ENCODE results near the gene BMPR1A.

Gene BMPR1A

DNA sequence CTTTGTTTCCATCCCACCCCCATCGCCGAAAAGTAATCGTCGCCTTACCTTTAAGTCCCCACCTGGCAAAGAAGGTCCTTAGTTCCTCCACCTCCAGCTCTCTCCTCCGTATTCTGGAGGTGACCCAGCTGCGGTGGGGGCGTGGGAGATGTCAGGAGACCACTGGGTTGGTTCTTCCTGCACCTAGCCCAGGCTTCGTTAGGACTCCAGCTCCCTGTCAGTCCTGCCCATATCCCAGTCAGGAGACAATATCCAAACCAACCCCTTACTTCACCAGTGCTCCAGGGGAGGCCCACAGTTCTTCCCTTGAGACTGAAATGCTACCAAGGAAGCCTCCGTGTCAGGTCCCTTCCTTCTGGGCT is 212.6 kb downstream of the BMPR1A start:
- TF ChIP-seq POLR2AphosphoS5 (IDR thresholded peaks at IDR 0.05; ENCODE audit: low read depth, low read length) (no peak), FOXP2 (optimal IDR thresholded peaks at IDR 0.05; ENCODE audit: borderline replicate concordance, extremely low read depth, extremely low read length, insufficient read depth) (no peak), TAF1 (IDR thresholded peaks at IDR 0.05; ENCODE audit: borderline replicate concordance, insufficient read depth, low read length) (no peak), SIN3A (IDR thresholded peaks at IDR 0.05; ENCODE audit: borderline replicate concordance, insufficient read depth, low read length) (no peak)
- TF ChIP-seq, protein P1, sequence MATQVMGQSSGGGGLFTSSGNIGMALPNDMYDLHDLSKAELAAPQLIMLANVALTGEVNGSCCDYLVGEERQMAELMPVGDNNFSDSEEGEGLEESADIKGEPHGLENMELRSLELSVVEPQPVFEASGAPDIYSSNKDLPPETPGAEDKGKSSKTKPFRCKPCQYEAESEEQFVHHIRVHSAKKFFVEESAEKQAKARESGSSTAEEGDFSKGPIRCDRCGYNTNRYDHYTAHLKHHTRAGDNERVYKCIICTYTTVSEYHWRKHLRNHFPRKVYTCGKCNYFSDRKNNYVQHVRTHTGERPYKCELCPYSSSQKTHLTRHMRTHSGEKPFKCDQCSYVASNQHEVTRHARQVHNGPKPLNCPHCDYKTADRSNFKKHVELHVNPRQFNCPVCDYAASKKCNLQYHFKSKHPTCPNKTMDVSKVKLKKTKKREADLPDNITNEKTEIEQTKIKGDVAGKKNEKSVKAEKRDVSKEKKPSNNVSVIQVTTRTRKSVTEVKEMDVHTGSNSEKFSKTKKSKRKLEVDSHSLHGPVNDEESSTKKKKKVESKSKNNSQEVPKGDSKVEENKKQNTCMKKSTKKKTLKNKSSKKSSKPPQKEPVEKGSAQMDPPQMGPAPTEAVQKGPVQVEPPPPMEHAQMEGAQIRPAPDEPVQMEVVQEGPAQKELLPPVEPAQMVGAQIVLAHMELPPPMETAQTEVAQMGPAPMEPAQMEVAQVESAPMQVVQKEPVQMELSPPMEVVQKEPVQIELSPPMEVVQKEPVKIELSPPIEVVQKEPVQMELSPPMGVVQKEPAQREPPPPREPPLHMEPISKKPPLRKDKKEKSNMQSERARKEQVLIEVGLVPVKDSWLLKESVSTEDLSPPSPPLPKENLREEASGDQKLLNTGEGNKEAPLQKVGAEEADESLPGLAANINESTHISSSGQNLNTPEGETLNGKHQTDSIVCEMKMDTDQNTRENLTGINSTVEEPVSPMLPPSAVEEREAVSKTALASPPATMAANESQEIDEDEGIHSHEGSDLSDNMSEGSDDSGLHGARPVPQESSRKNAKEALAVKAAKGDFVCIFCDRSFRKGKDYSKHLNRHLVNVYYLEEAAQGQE (IDR thresholded peaks at IDR 0.05; ENCODE audit: insufficient read depth in 1 of 2, low read depth in 2 of 2, low read length in 2 of 2), result no peak

DNA sequence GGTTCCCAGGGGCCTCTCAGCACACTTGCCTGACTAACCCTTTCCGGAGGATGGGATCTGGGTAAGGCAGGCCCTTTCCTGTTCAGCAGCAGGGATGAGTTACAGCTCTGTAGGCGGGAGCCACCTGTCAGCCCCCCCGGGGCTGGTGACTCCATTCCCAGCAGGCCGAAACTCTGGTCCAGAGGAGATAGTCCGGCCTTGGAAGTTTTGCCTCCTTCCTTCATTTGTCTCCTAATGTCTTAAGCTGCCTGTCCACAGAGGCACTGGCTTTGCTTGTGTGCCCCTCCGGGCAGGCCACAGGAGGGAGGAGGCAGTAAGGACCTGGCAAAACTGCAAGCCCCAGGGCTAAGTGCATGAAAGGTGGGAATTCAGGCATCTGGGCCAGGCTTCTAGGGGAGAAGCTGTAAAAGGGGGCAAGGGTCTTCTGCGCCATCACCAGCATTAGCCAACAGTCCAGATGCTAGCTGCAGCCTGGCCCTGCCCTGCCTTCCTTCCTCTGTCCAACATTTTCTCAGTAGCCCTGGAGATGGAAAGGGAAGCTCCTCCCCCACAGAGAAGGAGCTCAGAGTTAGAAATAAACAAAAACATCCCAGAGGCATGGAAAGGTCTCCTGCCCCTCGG is 213.1 kb downstream of the BMPR1A start:
- TF ChIP-seq, protein P1 (IDR thresholded peaks at IDR 0.05; ENCODE audit: insufficient read depth in 1 of 2, low read depth in 2 of 2, low read length in 2 of 2), result peak in 1 of 2 experiments; percentile 61; a peak in 2 of 4 replicates
- TF ChIP-seq TAF1 (IDR thresholded peaks at IDR 0.05; ENCODE audit: borderline replicate concordance, insufficient read depth, low read length), result no peak

DNA sequence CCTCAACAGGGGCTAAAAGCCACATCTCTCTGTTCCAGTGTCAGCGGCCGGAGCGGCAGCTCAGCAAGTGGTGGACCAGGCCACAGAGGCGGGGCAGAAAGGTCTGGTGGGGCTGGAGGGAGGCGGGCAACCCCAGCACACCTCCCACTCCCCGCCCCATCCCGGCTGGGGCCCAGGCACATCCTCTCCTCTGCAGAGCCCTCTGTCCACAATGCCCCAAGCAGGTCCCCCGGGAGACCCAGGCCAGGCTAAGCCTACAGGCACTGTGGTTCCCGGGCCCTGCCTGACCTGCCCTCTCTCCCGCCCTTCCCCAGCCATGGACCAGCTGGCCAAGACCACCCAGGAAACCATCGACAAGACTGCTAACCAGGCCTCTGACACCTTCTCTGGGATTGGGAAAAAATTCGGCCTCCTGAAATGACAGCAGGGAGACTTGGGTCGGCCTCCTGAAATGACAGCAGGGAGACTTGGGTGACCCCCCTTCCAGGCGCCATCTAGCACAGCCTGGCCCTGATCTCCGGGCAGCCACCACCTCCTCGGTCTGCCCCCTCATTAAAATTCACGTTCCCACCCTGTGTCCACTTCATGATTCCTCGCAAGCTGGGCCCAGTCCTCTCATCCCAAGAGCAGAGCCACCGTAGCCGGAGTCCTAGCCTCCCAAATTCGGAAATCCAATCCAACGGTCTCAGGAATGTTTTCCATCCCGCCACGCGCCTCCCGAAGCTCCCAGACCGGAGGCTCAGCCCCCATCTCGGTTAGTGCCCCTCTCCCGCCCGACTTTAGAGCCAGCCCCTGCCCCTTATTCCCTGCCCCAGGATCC is 214.0 kb downstream of the BMPR1A start:
- no peak for TF ChIP-seq POLR2AphosphoS5 (IDR thresholded peaks at IDR 0.05; ENCODE audit: low read depth, low read length)
- TF ChIP-seq TAF1 (IDR thresholded peaks at IDR 0.05; ENCODE audit: borderline replicate concordance, insufficient read depth, low read length), result no peak
- no peak for TF ChIP-seq SIN3A (IDR thresholded peaks at IDR 0.05; ENCODE audit: borderline replicate concordance, insufficient read depth, low read length)
- TF ChIP-seq, protein P1 (IDR thresholded peaks at IDR 0.05; ENCODE audit: insufficient read depth in 1 of 2, low read depth in 2 of 2, low read length in 2 of 2), result no peak
- no peak for TF ChIP-seq FOXP2 (optimal IDR thresholded peaks at IDR 0.05; ENCODE audit: borderline replicate concordance, extremely low read depth, extremely low read length, insufficient read depth)

DNA sequence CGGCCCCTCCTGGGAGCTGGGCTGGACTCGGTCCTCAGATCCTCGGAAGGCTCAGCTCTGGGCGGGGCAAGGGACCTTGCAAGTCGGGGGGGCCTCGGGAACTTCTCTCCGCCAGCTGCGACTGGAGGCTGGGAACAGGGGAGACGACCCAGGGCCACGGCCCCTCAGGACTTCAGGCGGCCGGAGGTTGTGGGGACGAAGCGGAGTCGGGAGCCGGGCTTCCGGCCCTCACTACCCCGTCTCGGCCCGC is 214.5 kb downstream of the BMPR1A start:
- TF ChIP-seq, protein P1 (IDR thresholded peaks at IDR 0.05; ENCODE audit: insufficient read depth in 1 of 2, low read depth in 2 of 2, low read length in 2 of 2), result no peak
- TF ChIP-seq POLR2AphosphoS5 (IDR thresholded peaks at IDR 0.05; ENCODE audit: low read depth, low read length) (no peak), TAF1 (IDR thresholded peaks at IDR 0.05; ENCODE audit: borderline replicate concordance, insufficient read depth, low read length) (no peak), SIN3A (IDR thresholded peaks at IDR 0.05; ENCODE audit: borderline replicate concordance, insufficient read depth, low read length) (no peak), FOXP2 (optimal IDR thresholded peaks at IDR 0.05; ENCODE audit: borderline replicate concordance, extremely low read depth, extremely low read length, insufficient read depth) (no peak)
